K562 (cell line): Measurements from ENCODE around the gene PAF1. TPM values are rescaled to one million over a fixed set of nuclear protein-coding genes. Genes with fewer than 3 reads are reported as not detected.
A peak's percentile ranks its signal among the peaks of the same experiment; 100 is the strongest.

ENCODE experiments used
- DPF2 ChIP-seq: fragments of 450-650 bp; IDR thresholded peaks from 2 replicates; pipeline ENCODE4 v1.6.1; 2016
- FIP1L1 ChIP-seq: fragments of 200-400 bp; formaldehyde crosslinking; IDR thresholded peaks from 2 replicates; pipeline ENCODE4 v1.6.1; 2018; ENCODE audit warnings: mild to moderate bottlenecking, low read depth, low read length; ENCODE audit not compliant: poor library complexity, severe bottlenecking
- HDAC8 ChIP-seq: fragments of 450-650 bp; IDR thresholded peaks from 2 replicates; pipeline ENCODE4 v1.6.1; 2016; ENCODE audit warnings: mild to moderate bottlenecking, missing genetic modification characterization, moderate library complexity, missing compliant biosample characterization
- LEF1 ChIP-seq: fragments of 450-650 bp; IDR thresholded peaks from 2 replicates; pipeline ENCODE4 v1.6.1; 2016; ENCODE audit warnings: mild to moderate bottlenecking
- MCM7 ChIP-seq, 2 experiments: fragments of 450-650 bp; IDR thresholded peaks; 2 replicates each; pipeline ENCODE4 v1.6.1; 2016 to 2018
- PHF21A ChIP-seq: fragments of 450-650 bp; IDR thresholded peaks from 2 replicates; pipeline ENCODE4 v1.6.1; 2017; ENCODE audit warnings: low read depth, borderline replicate concordance
- POU5F1 ChIP-seq: fragments of 150-350 bp; IDR thresholded peaks from 2 replicates; pipeline ENCODE4 v1.6.1; 2014; ENCODE audit warnings: borderline replicate concordance, low read length, low read depth, mild to moderate bottlenecking; ENCODE audit not compliant: partially characterized antibody
- PTTG1 ChIP-seq: fragments of 450-650 bp; IDR thresholded peaks from 2 replicates; pipeline ENCODE4 v1.6.1; 2016; ENCODE audit warnings: low read depth, mild to moderate bottlenecking, missing genetic modification characterization, missing compliant biosample characterization
- SIN3B ChIP-seq: fragments of 450-650 bp; IDR thresholded peaks from 2 replicates; pipeline ENCODE4 v1.6.1; 2017; ENCODE audit warnings: low read depth, mild to moderate bottlenecking, moderate library complexity
- TAF7 ChIP-seq: fragments of 450-650 bp; IDR thresholded peaks from 2 replicates; pipeline ENCODE4 v1.6.1; 2016; ENCODE audit warnings: missing genetic modification characterization, missing compliant biosample characterization
- TARDBP ChIP-seq: fragments of 450-650 bp; IDR thresholded peaks from 2 replicates; pipeline ENCODE4 v1.6.1; 2016
- TFAM ChIP-seq: fragments of 250-450 bp; sonication (Bioruptor Pico); conservative IDR thresholded peaks from 2 replicates; pipeline ENCODE4 v1.5.0; 2021; ENCODE audit warnings: mild to moderate bottlenecking, moderate library complexity
- polyA plus RNA-seq, 8 experiments: library from polyadenylated mRNA; depleted of rRNA in 4 of 8; stranded (reverse) in 5 of 8; unstranded in 3 of 8; fragments of >200 nt; fragmentation: Nextera tagmentation in 2 of 8; fragmentation: Illumina TruSeq in 1 of 8; extraction: Ambion mirVana in 2 of 8; extraction: Trizol in 1 of 8; gene quantifications; 2 replicates each; pipeline versions ENCODE4 v1.2.1 to v1.2.3, GENCODE V29; 2011 to 2014; ENCODE audit warnings: inconsistent platforms in 1 of 8, missing spikeins in 1 of 8
- total RNA-seq, 7 experiments: library from RNA; depleted of rRNA in 6 of 7; stranded (reverse); fragments of >200 nt in 6 of 7; fragmentation: Illumina TruSeq in 2 of 7; extraction: Trizol in 2 of 7; gene quantifications; 2 replicates each; pipeline versions ENCODE4 v1.2.1 to v1.2.3, GENCODE V29; 2011 to 2021; ENCODE audit warnings: low replicate concordance in 1 of 7
- TF ChIP-seq, protein P1 (sequence below): fragments of 450-650 bp; IDR thresholded peaks from 2 replicates; pipeline ENCODE4 v1.6.1; 2016
- TF ChIP-seq, protein P2 (sequence below): fragments of 250-450 bp; sonication (Bioruptor Pico); IDR thresholded peaks from 2 replicates; pipeline ENCODE4 v1.8.0; 2022; ENCODE audit warnings: moderate library complexity, mild to moderate bottlenecking, inconsistent platforms
- TF ChIP-seq, protein P3 (sequence below): sonication (generic); formaldehyde crosslinking; IDR thresholded peaks from 2 replicates; pipeline ENCODE4 v1.8.1; 2023; ENCODE audit warnings: mild to moderate bottlenecking, missing genetic modification reagents
- TF ChIP-seq, protein P4 (sequence below): fragments of 250-450 bp; sonication (Bioruptor Pico); IDR thresholded peaks from 2 replicates; pipeline ENCODE4 v1.5.0; 2021
- TF ChIP-seq, protein P5 (sequence below), 2 experiments: IDR thresholded peaks; 2 replicates each; pipeline ENCODE4 v1.6.1; 2012; ENCODE audit warnings: improper control_type of control experiment in 2 of 2, low read depth in 2 of 2, low read length in 2 of 2, borderline replicate concordance in 1 of 2
- TF ChIP-seq, protein P6 (sequence below): fragments of 250-450 bp; sonication (Bioruptor Pico); IDR thresholded peaks from 2 replicates; pipeline ENCODE4 v1.4.0; 2020

PAF1 gene
- total and polyA plus RNA-seq, 9 of the 15 experiments (the other 6 are each of a cell fraction or from before 2014, with no cell fraction given): 1.5 to 45.0 (median 33.8) TPM

DNA sequence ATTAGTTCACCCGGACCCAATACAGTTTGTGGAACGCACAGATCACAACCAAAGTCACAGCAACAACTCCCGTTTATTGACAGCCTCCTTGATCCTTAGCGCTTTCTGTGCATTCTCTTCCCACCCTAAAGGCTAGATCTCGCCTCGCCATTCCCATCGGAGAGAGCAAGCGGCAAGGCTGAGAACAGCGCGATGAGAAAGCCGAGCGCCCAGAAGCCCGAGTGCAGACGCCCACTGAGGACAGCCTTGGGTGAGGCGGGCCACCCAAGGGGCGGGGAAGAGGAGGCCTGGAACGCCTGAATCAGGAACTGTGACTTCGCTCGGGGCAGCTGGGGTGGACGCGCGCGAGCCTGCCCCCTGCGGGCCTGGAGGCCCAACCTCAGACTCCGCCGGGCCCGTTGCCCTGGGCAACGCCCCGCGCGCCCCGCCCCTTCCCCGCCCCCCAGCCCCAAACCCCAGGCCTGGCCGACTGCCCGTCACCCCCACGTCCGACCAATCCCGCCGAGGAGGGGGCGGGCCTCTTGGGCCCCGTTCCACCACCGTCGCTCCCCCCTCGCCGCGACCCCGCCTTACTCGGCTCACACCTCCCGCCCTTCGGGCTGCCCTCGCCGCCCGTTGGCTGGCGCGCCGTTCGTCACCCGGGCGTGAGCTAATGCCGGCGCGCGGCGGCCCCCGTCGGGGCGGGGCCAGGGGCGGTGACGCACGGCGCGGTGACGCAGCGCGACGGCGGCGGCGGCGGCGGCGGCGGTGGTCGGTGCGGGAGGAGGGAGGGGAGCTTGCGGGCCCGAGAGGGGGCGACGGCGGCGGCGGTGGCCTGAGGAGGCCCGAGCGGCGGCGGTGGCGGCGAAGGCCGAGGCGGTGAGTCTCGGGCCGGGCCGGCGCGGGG, 48.9 kb downstream of the PAF1 start, which contains the start of gene SAMD4B (continued):
- peak; percentile 81; the same call in 1 of the 2 replicates for TF ChIP-seq SIN3B
- peak; percentile 65 for TF ChIP-seq TARDBP
- no peak for TF ChIP-seq POU5F1
- peak; percentile 56 for TF ChIP-seq TAF7 (tag)
- TF ChIP-seq, protein P1, sequence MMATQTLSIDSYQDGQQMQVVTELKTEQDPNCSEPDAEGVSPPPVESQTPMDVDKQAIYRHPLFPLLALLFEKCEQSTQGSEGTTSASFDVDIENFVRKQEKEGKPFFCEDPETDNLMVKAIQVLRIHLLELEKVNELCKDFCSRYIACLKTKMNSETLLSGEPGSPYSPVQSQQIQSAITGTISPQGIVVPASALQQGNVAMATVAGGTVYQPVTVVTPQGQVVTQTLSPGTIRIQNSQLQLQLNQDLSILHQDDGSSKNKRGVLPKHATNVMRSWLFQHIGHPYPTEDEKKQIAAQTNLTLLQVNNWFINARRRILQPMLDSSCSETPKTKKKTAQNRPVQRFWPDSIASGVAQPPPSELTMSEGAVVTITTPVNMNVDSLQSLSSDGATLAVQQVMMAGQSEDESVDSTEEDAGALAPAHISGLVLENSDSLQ: peak; percentile 97
- TF ChIP-seq, protein P2, sequence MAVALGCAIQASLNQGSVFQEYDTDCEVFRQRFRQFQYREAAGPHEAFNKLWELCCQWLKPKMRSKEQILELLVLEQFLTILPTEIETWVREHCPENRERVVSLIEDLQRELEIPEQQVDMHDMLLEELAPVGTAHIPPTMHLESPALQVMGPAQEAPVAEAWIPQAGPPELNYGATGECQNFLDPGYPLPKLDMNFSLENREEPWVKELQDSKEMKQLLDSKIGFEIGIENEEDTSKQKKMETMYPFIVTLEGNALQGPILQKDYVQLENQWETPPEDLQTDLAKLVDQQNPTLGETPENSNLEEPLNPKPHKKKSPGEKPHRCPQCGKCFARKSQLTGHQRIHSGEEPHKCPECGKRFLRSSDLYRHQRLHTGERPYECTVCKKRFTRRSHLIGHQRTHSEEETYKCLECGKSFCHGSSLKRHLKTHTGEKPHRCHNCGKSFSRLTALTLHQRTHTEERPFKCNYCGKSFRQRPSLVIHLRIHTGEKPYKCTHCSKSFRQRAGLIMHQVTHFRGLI (CRISPR knock-in tag): no peak
- TF ChIP-seq PTTG1 (tag): no peak
- no peak for TF ChIP-seq TFAM
- TF ChIP-seq, protein P3, sequence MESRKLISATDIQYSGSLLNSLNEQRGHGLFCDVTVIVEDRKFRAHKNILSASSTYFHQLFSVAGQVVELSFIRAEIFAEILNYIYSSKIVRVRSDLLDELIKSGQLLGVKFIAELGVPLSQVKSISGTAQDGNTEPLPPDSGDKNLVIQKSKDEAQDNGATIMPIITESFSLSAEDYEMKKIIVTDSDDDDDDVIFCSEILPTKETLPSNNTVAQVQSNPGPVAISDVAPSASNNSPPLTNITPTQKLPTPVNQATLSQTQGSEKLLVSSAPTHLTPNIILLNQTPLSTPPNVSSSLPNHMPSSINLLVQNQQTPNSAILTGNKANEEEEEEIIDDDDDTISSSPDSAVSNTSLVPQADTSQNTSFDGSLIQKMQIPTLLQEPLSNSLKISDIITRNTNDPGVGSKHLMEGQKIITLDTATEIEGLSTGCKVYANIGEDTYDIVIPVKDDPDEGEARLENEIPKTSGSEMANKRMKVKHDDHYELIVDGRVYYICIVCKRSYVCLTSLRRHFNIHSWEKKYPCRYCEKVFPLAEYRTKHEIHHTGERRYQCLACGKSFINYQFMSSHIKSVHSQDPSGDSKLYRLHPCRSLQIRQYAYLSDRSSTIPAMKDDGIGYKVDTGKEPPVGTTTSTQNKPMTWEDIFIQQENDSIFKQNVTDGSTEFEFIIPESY (CRISPR knock-in tag): peak; percentile 76; the same call in 1 of the 2 replicates
- no peak for TF ChIP-seq PHF21A
- TF ChIP-seq LEF1: no peak
- TF ChIP-seq FIP1L1: no peak
- TF ChIP-seq DPF2: peak; percentile 68
- no peak for TF ChIP-seq HDAC8
- TF ChIP-seq, protein P4, sequence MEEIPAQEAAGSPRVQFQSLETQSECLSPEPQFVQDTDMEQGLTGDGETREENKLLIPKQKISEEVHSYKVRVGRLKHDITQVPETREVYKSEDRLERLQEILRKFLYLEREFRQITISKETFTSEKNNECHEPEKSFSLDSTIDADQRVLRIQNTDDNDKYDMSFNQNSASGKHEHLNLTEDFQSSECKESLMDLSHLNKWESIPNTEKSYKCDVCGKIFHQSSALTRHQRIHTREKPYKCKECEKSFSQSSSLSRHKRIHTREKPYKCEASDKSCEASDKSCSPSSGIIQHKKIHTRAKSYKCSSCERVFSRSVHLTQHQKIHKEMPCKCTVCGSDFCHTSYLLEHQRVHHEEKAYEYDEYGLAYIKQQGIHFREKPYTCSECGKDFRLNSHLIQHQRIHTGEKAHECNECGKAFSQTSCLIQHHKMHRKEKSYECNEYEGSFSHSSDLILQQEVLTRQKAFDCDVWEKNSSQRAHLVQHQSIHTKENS (CRISPR knock-in tag): no peak
- no peak for TF ChIP-seq MCM7 (IDR thresholded peaks at IDR 0.05)
- TF ChIP-seq, protein P5, sequence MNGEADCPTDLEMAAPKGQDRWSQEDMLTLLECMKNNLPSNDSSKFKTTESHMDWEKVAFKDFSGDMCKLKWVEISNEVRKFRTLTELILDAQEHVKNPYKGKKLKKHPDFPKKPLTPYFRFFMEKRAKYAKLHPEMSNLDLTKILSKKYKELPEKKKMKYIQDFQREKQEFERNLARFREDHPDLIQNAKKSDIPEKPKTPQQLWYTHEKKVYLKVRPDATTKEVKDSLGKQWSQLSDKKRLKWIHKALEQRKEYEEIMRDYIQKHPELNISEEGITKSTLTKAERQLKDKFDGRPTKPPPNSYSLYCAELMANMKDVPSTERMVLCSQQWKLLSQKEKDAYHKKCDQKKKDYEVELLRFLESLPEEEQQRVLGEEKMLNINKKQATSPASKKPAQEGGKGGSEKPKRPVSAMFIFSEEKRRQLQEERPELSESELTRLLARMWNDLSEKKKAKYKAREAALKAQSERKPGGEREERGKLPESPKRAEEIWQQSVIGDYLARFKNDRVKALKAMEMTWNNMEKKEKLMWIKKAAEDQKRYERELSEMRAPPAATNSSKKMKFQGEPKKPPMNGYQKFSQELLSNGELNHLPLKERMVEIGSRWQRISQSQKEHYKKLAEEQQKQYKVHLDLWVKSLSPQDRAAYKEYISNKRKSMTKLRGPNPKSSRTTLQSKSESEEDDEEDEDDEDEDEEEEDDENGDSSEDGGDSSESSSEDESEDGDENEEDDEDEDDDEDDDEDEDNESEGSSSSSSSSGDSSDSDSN (IDR thresholded peaks at IDR 0.05; ENCODE audit: borderline replicate concordance in 1 of 2, low read depth in 2 of 2, low read length in 2 of 2): 0 out of 4 replicates have a peak, but pooled peaks have one; percentile 58 to 64
- TF ChIP-seq, protein P6, sequence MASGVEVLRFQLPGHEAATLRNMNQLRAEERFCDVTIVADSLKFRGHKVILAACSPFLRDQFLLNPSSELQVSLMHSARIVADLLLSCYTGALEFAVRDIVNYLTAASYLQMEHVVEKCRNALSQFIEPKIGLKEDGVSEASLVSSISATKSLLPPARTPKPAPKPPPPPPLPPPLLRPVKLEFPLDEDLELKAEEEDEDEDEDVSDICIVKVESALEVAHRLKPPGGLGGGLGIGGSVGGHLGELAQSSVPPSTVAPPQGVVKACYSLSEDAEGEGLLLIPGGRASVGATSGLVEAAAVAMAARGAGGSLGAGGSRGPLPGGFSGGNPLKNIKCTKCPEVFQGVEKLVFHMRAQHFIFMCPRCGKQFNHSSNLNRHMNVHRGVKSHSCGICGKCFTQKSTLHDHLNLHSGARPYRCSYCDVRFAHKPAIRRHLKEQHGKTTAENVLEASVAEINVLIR (CRISPR knock-in tag): peak; percentile 65; the same call in 1 of the 2 replicates
